NCI-H446 (cell line): ENCODE results near the gene TBX1.
"Not testable (repeated sequence)": the region's sequence is repeated elsewhere in the genome, so short reads cannot be mapped to it uniquely, and the experiment has no call there.

ENCODE experiments used
- DNase-seq, 2 experiments: peaks; one replicate each; lab custom pipeline; 2025; lab: John Stamatoyannopoulos, UW

The TBX1 gene

DNA sequence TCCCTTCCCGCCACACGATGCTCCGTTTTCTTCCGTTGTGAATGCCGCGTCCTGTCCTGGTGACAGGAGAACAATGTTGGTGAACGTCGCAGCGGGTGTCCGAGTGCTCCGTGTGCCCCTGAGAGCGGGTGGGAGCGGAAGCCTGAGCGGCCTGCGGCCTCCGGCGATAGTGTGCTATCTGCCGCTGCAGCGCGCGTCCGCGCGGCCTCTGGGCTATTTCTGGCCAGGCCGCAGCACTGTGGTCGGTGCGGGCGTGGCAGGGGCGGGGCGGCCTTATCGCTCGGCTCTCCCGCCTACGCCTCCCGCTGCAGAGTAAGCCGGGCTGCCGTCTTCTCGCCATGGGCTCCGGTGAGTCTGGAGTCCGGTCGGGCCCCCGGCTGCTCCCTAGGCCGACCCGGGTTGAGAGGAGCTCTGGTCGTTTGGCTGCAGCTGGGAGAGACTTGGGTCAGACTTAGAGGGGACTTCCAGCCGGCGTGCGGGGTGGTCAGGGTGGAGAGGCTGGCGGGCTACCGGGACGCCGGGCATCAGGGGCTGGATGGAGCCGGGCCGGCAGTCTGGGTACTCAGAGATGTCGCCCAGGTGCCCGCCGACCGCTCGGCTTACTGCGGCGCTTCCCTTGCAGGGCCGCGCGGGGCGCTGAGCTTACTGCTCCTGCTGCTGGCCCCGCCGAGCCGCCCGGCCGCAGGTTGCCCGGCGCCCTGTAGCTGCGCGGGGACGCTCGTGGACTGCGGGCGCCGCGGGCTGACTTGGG is 37.2 kb upstream of the TBX1 start, which contains the start of gene GP1BB:
Gene GP1BB, plus strand, starts transcription at position 308 of the 751 bp plus-strand sequence. Its CDS starts 31 bp downstream, at position 339.
- no peak for DNase-seq

DNA sequence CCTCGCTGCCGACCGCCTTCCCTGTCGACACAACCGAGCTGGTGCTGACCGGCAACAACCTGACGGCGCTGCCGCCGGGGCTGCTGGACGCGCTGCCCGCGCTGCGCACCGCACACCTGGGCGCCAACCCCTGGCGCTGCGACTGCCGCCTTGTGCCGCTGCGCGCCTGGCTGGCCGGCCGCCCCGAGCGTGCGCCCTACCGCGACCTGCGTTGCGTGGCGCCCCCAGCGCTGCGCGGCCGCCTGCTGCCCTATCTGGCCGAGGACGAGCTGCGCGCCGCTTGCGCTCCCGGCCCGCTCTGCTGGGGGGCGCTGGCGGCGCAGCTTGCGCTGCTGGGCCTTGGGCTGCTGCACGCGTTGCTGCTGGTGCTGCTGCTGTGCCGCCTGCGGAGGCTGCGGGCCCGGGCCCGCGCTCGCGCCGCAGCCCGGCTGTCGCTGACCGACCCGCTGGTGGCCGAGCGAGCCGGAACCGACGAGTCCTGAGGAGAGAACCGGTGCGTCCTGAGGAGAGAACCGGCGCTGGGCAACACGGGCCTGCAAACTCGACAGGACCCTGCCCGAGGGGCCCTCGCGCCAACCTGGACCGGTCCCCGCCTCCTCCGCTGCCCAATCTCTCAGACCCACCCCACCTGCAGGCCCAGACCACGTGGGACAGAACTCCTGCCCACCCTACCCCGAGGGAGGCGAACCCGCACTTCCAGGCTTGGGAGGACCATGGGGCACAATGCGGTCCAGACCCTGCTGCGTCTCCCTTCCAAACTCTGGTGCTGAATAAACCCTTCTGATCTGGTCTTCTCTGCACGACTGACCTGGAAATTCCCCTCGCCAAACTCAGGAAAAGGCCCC is 36.4 kb upstream of the TBX1 start:
- DNase-seq: no peak

DNA sequence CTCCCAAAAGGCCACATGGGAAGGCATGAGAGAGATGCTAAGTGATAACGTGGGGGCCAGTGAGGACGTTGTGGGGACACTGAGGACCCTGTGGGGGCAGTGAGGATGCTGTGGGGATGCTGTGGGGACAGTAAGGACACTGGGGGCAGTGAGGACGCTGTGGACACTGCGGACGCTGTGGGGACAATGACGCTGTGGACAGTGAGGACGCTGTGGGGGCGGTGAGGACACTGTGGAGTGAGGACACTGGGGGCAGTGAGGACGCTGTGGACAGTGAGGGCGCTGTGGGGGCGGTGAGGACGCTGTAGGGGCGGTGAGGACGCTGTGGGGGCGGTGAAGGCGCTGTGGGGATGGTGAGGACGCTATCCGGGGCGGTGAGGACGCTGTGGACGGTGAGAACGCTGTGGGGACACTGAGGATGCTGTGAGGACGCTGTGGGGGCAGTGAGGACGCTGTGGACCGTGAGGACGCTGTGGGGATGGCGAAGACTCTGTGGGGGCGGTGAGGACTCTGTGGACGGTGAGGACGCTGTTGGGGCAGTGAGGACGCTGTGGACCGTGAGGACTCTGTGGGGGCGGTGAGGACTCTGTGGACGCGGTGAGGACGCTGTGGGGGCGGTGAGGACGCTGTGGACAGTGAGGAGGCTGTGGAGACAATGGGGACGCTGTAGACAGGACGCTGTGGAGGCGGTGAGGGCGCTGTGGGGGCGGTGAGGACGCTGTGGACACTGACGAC is 35.5 kb upstream of the TBX1 start:
- no peak for DNase-seq

DNA sequence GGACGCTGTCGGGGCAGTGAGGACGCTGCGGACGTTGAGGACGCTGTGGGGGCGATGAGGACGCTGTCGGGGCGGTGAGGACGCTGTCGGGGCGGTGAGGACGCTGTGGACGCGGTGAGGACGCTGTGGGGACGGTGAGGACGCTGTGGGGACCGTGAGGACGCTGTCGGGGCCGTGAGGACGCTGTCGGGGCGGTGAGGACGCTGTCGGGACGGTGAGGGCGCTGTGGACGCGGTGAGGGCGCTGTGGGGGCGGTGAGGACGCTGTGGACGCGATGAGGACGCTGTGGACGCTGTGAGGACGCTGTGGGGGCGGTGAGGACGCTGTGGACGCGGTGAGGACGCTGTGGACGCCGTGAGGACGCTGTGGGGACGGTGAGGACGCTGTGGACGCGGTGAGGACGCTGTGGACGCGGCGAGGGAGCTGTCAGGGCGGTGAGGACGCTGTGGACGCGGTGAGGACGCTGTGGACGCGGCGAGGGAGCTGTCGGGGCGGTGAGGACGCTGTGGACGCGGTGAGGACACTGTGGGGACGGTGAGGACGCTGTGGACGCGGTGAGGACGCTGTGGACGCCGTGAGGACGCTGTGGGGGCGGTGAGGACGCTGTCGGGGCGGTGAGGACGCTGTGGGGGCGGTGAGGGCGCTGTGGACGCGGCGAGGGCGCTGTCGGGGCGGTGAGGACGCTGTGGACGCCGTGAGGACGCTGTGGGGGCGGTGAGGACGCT is 34.4 kb upstream of the TBX1 start:
- DNase-seq: not testable (repeated sequence)

DNA sequence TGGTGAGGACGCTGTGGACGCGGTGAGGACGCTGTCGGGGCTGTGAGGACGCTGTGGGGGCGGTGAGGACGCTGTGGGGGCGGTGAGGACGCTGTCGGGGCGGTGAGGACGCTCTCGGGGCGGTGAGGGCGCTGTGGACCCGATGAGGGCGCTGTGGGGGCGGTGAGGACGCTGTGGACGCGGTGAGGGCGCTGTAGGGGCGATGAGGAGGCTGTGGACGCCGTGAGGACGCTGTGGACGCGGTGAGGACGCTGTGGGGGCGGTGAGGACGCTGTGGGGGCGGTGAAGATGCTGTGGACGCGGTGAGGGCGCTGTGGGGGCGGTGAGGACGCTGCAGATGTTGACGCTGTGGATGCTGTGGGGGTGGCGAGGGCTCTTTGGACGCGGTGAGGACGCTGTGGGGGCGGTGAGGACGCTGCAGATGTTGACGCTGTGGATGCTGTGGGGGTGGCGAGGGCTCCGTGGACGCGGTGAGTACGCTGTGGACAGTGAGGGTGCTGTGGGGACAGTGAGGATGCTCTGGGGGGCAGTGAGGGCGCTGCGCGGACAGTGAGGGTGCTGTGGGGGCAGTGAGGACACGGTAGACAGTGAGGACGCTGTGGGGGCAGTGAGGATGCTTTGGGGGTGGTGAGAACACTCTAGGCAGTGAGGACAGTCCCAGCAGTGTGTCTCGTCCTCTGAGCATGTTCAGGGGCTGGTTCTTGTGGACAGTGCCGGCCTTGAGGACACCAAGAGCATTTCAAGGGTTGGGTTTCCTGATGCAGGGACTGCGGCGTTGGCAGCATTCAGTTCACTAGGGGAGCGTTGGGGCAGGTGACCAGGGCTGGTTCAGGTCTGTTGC is 33.0 kb upstream of the TBX1 start:
- no peak for DNase-seq

DNA sequence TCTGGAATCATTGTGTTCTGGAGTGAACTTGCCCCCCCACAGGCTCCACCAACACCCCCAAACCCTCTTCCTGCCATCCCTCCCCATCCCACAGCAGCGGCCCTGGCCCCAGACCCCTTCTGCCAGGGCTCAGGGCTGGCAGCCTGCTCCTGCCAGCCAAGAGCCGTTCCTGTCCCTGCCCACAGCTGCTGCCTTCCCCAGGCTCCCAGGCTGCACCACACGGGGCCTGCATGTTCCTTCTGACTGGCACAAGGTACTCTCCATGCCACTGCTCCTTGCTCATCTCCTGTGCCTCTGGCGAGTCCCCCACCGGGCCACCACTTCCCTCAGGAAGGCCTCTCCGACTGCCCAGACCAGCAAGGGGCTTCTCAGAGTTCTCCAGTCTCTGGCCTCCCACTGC is 32.3 kb upstream of the TBX1 start:
- DNase-seq: no peak

DNA sequence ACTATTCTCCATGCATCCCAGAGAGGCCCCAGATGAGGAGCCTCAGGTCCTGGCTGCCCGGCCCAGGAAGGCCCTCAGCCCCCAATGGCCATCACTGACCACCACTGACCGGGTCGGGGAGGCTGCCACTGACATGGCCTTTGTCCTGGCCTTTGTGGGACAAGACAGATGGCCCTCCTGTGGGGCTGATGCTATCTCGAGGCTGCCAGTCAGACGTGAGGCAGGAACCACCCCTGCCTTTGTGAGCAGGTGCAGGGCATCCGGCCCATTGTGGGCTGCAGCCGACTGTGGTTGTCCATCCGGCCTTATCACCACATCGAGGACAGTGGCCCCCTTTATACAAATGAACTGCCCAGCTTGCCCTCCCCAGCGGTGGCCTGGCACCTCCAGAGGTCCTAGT is 31.7 kb upstream of the TBX1 start:
- DNase-seq: no peak

DNA sequence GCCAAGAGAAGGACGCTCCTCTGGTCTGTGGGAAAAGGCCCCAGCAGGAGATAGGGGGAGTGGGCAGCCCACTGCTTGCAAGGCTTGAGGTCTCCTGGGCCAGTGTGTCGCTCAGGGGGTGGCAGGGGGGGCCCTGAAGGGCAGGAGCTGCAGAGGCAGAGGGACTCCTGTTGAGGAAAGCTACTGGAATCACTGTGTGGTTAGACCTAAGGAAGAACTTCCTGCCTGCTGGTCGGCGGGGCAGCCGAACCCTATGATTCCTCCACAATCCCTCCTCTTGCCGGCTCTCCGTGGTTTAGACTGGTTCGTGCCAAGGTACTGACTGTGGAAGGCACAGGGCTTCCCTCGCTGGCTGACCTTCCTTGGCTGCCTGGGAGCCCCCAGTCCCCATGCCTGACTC is 31.1 kb upstream of the TBX1 start:
- no peak for DNase-seq

DNA sequence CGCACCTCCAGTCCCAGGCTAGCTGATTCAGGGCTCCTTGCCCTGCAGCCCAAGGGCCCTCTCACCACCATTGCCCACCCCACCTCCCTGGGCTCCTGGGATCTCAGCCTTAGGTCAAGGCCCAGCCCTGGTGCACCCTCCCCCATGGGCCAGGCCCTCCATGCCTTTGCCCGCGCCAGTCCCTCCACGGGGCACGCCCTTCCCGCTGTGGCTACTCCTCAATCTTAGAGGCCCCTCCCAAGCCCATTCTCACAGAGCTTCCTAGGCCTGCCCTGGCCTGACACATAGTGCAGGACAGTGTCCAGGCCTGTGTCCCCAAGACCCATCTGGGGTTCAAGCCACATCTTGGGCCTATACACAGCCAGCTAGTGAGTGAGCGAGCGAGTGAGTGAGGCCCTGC is 30.4 kb upstream of the TBX1 start:
- no peak for DNase-seq

DNA sequence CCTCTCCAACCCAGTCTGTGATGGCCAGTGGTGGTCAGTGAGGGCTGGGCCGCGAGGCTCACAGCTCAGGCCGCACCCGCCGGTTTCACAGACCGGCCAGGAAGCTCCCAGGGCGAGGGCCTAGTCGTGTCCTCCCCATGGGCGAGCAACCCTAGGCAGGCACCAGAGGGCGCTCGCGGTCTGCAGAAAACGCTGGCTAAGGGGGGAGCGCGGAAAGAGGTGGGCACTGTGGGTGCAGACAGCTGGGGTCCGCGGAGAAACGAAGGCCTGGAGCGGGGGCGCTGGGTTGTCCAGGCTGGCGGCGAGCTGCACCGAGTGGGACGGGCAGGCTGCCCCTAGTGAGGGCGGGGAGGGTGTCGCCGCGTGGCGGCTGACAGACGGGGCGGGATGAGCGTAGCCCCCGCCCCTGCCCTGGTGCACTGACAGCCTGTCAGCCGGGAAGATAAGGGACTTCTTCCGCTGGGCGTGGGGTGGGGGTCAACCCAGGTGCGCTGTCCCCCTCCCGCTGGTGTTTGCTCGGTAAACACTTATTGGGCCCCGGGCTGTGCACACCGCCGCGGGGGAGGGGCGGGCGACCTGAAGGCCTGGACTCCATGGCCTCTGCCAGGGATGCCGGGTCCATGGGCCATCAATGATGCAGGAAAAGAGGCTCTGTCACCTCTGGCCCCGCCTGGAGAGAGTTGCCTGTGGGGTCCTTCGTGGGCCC is 29.8 kb upstream of the TBX1 start:
- DNase-seq: peak; percentile 64 to 90

DNA sequence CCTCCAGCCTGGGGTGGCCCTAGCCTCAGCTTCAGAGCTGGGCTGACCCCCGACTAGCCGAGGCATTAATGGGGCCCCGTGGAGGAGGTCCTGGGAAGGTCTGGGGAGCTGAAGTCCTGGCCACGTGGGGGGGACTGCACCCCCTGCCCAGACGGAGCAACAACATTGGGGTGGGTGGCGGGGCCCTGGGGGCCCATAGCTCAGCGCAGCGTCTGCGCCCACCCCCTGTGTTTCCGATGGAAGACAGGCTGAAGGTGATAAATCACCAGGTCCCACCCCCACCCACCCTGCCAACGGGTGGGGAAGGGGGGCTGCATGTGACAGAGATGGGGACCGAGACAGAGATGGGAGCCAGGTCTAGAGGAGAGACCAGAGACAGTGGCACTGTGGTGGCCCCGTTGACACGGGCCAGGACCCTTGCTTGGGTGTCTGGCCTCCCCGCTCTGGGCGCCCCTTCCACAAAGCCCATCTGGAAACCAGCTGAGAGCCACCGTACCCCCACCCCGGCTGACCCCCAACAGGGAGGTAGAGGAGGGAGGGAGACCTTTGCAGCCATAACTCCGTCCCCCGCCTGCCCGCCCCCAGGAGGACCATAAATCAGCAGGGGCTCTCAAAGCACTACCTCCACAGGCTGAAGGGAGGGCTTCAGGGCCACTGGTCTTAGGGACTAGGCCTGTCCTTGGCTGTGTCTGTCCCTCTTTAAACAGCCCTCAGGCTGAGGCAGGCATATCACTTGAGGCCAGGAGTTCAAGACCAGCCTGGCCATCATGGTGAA is 29.0 kb upstream of the TBX1 start:
- no peak for DNase-seq

DNA sequence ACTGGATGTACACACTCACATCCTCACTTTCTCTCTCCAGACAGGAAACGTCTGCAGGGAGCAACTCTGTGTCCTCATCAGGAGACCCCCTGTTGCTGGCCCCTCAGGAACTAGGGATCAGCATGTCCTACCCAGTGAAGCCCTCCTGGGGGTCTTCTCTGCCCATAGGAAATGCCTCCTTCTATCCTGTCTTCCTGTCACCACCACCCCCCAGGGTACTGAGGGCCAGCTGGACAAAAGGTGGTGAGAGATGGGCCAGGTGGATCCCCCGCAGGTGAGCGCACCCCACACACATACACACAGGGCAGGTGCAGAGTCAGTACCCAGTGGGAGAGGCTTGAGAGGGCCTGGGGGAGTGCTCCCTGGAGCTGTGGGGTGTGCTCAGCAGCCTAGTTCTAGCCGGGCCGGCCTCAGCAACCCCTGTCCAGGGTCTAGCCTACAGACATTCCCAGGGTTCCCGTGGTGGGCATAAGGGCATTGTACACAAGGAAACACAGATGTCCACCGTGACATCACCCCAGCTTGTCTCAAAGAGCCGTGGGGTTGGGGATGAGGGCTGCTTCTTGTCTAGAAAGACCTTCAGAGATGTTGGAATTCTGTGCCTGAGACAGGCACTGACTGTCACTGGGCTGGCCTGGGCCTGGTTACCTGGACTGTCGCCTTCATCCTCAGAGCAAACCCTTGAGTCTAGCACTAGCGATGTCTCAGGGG is 28.0 kb upstream of the TBX1 start:
- DNase-seq: no peak

DNA sequence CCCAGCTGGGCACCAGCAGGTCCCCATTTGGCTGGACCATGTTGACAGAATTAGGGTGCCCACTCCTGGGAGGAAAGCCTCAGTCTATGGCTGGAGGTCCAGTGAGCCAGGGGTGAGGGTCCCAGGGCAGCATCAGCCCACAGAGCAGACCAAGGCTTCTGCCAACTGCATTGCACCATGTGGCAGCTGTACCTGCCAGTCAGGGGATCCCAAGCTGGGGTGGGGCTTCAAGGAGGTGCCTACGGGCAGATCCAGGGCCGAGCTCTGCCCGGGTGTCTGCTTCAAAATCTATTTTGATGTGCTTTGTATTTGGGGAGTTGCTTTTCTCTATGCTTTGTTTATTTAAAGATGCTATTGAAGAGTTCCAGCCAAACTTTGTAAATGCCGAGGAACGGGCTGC is 26.8 kb upstream of the TBX1 start:
- DNase-seq: no peak

DNA sequence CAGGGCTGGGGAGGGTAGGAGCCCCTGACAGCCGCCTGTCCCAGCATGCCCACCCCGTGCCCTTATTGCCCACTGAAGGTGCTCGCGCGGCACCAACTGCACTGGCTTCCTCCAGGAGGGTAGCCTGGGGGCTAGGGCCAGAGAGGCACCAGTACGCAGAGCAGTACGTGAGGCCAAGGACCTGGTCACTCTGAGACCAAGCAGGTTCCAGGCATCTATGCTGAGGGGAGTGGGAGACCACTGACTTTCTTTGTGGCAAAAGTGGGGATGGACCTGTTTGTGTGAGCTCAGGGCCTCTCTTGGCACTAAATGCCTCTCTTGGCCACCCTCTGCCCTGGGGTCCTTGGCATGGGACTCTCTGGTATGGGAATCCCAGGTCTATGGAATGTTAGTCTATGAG is 26.4 kb upstream of the TBX1 start:
- DNase-seq: no peak

DNA sequence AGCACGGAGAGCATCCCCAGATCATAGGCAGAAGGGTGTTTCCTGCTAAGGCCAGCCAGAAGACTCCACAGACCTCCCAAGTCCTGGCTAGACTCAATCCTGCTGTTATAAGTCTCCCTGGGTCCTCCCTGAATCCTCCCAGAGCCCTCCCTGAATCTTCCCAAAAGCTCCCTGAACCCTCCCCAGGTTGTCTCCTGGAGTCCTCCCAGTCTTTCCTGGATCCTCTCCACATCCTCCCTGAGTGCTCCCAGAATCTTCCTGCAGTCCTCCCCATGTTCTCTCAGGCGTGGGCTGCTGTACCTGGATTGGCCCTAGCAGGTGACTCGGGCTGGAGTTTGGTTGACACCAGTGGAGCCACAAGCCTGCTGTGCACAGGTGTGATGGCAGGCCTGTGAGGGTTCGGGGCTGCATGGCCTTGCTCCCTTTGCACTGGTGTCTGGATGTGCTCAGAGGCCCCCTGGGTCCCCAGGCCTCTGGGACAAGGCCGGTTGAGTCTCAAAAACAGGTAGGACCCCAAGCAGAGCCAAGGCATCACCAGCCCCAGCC is 25.7 kb upstream of the TBX1 start:
- DNase-seq: no peak

DNA sequence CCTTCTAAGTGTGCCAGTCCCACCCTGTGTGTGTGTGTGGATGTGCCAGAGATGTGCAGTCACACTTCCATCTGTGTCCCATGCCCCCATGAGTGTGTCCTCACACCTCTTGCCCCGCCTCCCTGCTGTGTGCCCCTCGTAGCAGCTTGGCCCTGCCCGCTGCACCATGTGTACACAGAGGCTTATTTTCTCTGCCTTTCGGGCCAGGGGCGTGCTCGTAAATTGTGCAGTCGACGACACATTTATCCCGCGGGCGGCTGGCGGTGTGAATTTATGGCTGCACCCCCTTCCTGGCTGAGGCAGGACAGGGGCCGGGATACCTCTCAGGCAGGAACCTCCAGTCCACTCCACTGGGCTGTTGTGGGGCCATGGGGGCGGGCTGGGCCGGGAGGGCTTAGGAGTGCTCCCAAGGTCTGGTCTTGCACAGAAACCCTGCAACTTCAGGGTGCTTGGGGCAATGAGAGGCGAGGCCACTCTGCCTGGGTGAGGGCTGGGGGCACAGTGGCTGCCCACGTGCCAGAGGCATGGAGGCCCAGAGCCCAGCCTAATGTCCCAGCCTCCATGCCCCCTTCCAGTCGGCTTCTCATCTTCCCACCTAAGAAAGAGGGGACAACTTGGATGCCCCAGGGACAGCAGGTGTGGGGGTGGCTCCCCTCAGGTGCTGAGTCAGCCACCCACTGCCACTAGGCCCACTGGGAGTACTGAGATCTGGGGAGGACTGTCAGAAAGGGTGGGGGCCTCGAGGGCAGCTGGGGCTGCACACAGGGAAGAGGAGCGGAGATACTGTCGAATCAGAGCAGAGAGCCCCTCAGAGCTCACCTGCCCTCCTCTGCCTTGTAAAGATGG is 24.7 kb upstream of the TBX1 start:
- DNase-seq: no peak

DNA sequence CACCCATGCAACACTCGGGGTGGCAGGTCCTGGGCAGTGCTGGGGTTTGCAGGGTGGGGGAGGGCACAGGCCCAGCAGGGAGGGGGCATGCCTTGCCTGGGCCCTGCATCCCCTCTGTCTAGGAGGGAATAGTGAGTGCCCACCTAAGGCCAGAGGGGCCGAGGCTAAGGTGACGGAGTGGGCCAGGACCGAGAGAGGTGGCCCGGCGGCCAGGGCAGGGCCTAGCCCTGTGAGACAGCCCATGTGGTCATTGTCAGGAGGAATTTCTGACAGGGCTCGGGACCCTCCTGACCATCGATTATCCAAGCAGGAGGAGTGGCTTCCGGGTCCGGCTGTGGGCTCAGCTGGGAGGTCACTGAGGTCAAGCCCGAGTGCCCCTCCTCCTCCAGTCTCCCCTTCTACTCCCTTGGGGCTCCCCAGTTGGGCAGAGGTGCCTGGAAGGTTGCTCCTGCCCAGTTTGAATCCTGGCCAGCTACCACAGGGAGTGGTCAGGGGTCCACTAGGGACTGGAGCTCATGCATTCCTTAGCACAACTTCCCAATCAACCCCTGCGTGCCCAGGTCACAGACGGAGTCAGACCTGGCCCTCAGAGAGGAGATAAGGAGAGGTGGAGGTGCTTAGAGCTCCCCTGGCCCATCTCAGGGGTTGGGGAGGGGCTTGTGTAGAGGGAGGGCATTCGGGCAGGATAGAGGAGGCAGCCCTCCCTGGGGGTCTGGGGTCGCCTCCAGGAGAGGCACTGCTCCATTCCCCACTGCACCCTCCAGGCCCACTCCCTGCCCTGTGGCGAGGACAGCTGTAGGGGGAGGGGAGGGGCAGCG is 22.5 kb upstream of the TBX1 start:
- no peak for DNase-seq
